NOMO-1 (cell line): ENCODE data around the gene DEFB114.

Experiments
- DNase-seq, 2 experiments: peaks; one replicate each; lab custom pipeline; 2025; ENCODE audit not compliant: unreplicated experiment in 2 of 2; lab: John Stamatoyannopoulos, UW

Gene DEFB114

GRCh38 chr6:49937811-49938210 is 26.2 kb downstream of the DEFB114 start:
- DNase-seq = no peak

- no peak for DNase-seq
Measured at GRCh38 chr6:49937017-49937416, 26.9 kb downstream of the DEFB114 start.

- DNase-seq = no peak
Measured at GRCh38 chr6:49935387-49935786, 28.6 kb downstream of the DEFB114 start.

DNA sequence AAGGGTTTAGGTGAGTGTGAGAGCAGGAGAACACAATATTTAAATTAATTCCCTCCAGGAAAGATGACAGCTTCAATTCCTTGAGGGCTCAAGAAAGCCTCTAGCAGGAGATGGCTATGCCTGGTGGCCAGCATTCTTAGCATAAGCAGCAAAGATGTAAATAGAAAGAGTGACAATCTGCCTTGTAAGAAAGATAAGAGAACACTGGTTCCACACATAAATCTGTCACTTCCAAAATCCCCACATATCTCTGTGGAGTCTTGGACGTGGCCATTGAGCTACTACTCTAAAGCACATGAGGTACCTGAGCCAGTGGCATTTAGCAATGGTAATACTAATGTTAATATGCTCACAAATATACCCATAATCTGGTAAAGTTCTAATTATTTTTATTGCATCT is 29.2 kb downstream of the DEFB114 start:
- no peak for DNase-seq

GRCh38 chr6:49933526-49933925 is 30.4 kb downstream of the DEFB114 start:
- no peak for DNase-seq

GRCh38 chr6:49929340-49929739 is 34.6 kb downstream of the DEFB114 start:
- no peak for DNase-seq

GRCh38 chr6:49923826-49924225 is 40.1 kb downstream of the DEFB114 start:
- no peak for DNase-seq

- DNase-seq = no peak
Measured at GRCh38 chr6:49919935-49920644, 43.9 kb downstream of the DEFB114 start.

GRCh38 chr6:49919261-49919660 is 44.7 kb downstream of the DEFB114 start:
- no peak for DNase-seq

DNA sequence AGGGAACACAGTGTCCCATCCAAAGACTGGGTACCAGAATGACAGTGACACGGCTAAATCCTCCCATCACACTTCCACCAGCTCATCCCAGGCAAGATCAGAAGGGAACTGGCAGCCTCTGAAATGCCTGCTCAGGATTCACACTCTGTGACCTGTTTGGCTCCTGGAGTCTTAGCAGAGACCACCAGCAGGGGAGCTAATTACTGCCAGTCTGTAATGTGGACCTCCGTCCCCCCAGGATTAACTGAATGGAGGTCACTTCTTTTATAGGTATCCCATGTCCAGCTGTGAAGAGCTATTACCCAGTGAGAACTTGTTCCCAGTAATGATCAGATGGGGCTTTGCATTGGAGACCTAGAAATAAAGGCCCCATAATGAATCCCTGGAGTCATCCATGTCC is 45.2 kb downstream of the DEFB114 start:
- no peak for DNase-seq

DNA sequence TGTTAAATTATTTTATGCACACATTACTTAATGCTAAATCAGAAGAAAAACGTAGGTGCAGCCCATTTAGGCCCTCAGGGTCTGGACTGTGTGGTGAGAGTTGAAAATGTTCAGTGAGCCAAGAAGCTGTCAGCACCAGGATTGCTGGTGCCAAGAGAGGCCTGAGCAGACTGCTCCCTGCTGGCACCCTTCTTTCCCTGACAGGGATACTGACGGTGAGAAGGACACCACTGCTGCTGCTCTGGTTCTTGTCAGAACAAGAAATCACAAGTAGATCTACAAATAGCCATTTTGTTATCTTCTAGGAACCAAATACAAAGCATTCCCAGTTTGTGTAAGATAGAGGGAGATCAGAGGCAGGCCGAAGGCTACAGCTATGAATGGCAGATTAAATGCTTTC is 48.9 kb downstream of the DEFB114 start:
- no peak for DNase-seq

DNA sequence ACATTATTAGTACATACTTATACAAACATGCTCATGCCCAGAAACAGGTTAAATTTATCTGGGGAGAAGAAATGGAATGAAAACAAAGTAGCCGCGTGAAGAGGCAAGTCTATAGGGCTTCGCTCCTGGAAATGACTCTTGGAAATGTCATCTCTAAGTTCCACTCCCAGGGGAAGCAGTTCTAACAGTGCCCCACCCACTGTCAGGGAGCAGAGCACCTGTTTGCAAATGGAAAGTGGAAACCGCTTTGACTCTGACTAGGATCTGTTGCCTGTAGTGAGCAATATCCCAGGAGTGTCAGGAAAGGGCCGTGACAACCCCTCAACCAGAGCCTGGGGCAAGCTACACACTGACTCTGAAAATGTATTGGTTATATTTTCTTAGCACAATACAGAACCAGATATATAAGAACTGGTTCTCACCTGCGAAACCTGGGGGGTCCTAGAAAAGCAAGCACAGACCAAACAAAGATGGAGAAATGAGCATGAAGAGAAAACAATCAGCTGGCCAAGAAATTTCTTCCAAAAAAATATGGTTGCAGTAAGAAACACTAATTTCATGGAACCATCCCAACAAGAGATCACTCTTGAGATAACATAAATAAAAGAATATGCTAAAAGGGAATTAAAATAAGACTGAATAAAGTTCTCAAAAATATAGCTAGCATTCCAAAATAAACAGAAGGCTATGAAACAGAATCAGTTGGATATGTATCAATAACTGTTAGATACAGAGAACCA is 50.2 kb downstream of the DEFB114 start:
- no peak for DNase-seq

- no peak for DNase-seq
Measured at GRCh38 chr6:49912196-49912595, 51.8 kb downstream of the DEFB114 start.

DNA sequence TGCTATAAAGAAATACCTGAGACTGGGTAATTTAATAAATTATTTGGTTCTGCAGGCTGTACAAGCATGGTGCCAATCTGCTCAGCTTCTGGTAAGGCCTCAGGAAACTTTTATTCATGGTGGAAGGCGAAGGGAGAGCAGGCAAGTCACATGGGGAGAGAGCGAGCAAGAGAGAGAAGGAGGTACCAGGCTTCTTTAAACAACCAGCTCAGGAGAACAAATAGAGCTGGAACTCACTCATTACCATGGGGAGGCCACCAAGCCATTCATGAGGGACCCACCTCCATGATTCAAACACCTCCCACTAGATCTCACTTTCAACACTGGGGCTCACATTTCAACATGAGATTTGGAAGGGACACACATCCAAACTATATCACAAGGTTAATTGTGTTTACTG is 52.7 kb downstream of the DEFB114 start:
- no peak for DNase-seq
